NCI-H82 treated with DMSO at 0.1 percent for 48 hours (cell line): Measurements from ENCODE around the gene FCGR1A.
"Not testable (repeated sequence)": the region's sequence is repeated elsewhere in the genome, so short reads cannot be mapped to it uniquely, and the experiment has no call there.

Source experiments
- DNase-seq: peaks from one replicate; lab custom pipeline; 2025; ENCODE audit not compliant: unreplicated experiment; lab: John Stamatoyannopoulos, UW

Gene FCGR1A

DNA sequence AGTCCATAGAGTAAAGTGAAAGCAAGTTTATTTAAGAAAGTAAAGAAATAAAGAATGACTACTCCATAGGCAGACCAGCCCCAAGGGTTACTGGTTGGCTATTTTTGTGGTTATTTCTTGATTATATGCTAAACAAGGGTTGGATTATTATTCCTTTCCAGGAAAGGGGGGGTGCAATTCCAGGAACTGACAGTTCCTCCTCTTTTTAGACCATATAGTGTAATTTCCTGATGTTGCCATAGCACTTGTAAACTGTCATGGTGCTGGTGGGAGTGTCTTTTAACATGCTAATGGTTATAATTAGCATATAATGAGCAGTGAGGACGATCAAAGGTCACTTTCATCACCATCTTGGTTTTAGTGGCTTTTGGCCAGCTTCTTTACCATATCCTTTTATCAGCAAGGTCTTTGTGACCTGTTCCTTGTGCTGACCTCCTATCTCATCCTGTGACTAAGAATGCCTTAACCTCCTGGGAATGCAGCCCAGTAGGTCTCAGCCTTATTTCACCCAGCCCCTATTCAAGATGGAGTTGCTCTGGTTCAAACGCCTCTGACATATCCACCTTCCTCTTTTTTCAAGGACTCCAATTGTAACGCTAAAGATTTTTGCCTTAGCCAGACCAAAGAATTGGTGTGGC is 6.9 kb upstream of the FCGR1A start:
- DNase-seq = not testable (repeated sequence)

DNA sequence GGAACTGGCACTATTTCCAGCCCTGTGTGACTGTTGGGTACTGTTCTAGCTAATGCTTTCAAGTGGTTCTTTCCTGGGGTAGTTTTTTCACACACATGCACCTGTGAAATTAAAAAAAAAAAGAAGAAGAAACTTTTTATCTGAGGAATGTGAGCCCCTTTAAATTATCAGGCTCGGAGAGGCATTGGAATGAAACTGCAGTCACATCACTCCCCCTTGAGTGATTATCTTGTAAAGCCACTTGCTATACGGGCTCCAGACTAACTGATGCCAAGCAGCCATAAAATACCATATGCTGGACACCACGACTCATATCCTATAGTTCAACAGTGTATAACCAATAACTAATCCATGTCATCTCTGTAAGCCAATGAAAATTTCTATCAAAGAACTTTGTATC is 5.4 kb upstream of the FCGR1A start:
- DNase-seq = not testable (repeated sequence)

DNA sequence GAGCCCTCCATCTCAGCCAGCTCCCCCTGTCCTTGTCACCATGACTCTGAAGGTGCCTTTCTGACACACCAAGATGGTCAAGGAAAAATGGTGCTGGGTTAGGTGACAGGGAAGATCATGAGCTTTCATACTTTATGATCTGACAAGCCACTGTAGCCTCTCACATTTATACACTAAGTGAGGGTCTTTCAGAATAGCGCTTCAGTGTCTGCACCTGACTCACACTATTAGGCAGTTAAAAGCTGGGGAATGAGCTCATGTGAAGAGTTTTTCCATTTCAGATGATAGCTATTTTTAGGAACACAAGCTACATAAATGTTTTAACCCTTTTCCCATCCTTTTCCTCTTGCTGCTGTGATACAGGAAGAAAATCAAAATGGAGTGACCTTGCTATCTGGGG is 4.2 kb upstream of the FCGR1A start:
- not testable (repeated sequence) for DNase-seq

DNA sequence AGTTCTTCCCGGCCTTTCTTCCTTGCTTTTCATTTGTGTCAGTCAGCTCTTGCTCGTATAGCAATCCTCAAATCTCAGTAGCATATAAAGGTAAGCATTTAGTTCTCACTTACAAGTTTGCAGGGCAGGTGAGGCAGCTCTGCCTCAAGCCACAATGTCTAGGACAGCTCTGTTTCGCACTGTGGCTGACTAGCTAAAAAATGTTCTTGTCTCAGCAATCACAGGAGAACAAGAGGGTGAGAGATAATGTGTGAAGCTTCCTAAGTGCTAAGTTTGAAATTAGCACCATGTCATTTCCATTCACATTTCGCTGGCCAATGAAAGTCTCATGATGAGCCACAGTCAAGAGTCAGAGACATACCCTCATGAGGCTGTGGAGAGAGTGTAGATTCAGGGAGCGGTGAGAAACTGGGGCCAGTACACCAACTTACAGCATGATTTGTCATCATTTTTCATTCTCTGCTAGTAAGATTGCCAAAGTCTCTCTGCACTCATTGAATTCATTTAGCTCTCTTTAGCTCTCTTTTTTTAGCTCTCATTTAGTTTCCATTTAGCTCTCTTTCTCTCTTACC is 995 bp upstream of the FCGR1A start:
- not testable (repeated sequence) for DNase-seq

DNA sequence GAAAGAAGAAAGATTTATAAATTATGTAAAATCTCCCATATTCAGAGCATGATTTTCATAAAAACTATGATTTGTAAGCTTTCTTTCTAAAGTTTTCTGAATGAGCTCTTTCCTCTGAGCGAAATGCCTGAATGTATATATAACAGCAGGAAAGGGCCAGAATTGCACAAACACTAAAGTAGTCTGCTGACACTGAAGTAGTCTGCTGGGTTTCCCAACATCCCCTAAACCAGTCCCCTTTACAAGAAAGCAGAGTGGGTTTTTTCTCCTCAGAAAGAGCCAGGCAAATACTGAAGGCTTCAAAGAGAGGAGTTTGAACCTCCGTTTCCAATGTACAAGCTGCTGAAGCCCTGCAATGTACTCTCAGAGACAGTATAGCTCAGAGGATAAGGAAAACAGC is 795 bp downstream of the FCGR1A start:
- DNase-seq = not testable (repeated sequence)

DNA sequence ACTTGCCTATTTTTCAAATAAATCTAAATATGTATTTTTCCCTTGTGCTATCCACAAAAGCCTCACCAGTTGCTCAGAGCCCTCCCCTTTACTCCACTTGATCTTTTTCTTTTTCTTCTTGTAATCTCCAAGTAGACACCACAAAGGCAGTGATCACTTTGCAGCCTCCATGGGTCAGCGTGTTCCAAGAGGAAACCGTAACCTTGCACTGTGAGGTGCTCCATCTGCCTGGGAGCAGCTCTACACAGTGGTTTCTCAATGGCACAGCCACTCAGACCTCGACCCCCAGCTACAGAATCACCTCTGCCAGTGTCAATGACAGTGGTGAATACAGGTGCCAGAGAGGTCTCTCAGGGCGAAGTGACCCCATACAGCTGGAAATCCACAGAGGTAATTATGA is 1.4 kb downstream of the FCGR1A start:
- not testable (repeated sequence) for DNase-seq

DNA sequence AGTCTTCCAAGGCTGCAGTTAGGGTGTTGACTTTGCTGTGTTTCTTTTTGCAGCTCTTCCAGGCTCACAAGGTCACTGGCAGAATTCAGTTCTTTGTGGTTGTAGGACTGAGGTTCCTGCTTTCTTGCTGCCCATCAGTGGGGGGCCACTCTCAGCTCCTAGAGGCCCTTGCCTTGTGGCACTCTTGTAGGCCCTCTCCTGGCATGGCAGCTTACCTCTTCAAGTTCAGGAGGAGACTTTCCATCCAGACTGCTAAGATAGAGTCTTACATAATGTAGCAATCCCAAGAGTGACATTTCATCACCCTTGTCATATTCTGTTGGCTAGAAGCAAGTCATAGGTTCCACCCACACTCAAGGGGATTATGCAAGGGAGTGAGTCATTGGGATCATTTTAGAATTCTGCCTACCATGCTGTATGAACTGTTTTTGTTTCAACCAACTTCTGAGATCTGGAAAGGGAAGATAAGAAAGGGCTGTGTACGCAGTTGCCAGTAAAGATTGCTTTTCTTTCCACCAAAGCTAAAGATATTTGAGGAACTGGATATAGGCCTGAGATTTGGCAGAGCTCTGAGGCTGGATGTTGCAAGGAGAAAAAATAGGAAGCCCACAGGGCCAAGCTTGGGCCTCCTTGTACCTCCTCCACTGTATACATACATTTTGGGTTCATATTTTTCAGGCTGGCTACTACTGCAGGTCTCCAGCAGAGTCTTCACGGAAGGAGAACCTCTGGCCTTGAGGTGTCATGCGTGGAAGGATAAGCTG is 5.4 kb downstream of the FCGR1A start:
- not testable (repeated sequence) for DNase-seq

DNA sequence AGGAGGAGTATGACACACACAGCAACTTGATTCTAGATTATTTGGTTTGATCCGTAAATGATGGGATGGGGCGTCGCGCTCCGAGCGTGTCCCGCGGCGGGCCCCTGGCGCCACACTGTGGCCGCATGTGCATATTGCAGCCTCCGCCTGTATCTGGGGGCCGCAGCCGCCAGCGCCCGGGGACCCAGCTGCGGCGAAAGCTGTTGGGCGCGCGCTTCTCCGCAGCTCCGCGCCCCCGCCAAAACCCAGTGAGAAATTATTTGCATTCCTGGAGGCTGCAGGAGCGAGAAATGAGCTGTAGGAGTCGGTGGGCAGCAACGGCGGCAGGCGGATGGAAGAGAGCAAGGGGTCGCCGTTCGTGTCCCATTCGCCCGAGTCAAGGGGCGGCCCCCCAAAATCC is 10.0 kb downstream of the FCGR1A start:
- DNase-seq = not testable (repeated sequence)

DNA sequence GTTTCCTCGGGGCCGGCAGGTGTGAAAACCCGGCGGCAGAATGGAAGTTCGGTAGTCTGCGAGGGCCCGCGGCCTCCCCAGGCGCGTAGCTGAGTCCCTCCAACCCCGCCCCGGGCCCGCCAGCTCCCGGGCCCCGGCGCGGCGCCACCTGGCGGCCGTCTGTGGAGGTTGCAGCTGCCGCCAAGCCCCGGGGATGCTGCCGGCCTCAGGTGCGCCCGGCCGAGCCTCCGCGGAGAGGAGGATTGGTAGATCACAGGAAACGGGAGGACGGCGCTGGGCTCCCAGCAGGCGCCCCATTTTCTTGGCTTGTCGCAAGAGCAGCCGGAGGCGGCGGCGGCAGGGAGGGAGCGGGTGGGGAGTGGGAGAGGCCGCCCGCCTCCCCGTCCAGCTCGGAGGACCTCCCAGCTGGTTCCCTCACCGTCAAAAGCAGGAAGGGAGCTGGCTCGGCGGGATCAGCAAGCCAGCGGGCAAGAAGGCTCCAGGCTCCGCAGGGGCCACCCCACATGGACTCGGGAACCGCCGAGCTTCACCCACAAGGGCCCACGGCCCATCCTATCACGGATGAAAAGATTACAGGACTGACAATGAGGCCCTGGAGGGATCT is 10.5 kb downstream of the FCGR1A start:
- not testable (repeated sequence) for DNase-seq

DNA sequence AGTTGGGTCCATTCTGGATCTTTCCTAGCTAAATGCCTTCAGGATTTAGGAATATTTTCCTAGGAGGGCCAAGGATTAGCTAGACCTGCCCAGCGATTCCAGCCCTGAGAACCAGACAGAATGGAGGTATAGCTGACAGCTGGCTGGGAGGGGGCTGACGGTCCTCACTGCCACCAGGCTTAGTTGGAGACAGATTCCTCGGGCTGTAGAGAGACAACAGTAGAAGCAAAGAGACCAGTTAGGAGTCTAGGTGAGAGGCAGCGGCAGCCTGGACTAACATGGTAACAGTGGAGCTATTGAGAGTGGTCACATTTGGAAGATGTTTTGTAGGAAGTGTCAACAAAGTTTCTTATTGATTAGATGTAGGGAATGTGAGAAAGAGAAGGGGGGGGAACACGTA is 11.4 kb downstream of the FCGR1A start:
- DNase-seq = not testable (repeated sequence)

DNA sequence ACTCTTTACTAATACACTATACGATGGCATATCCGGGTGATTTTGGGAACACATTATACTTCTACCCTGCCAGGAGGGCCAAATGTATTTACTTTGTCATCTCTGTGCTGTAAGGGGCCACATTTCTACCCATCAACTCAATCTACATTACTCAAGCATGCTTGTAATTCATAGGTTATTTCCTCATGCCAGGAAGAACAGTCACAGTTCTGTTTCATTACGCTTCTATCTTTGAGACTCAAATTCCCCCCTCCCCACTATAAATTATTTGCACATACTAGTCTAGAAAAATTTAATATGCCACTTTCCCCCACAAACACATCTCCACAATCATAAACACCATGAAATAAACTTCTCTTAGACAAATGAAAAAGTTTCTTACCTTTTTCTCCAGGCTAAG is 19.1 kb downstream of the FCGR1A start:
- DNase-seq = not testable (repeated sequence)

DNA sequence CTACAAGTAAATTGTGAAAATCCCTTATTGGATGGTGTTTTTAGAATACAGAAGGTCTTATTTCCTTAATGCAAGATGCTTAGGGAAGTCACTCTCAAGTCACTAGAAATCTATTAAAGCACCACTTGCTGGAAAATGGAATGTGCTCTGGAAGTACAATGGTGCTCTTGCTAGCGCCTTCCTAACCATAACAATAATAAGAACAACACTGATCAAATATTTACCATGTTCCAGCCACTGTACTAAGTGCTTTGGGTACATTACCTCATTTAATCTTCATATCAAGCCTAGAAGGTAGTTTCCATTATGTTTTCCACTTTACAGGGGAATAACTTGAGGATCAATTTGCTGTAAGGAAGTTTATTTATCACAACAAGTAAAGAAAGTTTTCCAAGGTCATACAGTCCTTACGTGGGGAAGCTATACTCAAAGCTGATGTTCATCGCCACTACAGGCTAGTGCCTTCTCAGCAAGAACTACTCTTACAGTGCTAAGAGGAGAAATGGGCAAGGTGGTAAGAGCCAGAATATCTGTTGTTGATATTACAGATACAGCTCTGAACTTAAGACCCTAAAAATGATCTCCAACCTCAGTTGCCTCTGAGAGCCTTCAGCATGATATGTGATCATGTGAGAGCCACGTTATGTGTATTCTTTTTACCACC is 22.1 kb downstream of the FCGR1A start:
- DNase-seq = not testable (repeated sequence)

DNA sequence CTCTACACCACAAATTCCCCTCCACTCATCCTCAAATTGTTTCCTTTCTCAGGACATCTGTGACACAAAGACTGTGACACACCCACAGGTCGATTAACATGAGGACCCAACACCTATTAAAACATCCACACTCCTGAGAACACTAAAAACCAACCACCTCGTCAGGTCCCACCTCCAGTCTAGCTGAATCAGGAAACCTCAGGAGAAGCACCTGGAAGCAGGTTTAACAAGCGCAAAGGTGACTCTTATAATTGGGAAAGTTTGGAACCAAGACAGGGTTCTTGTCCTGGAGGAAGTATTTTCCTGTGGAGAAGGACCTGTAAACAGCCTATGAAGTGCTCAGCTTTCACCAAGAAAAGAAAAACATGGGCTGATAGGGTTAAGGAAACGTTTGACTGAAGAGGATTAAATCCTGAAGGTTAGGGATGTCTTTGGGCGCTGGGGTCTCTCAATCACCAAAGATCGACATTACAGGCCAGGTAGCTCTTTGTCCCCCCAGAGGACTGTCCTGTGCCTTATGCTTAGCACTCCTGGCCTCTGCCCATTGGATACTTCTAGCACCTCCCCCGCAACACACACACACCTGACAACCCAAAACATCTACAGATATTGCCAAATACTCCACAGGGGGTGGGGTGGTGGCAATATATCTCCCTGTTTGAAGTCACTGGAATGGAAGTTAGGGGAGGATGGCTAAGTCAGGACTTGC is 28.4 kb downstream of the FCGR1A start:
- DNase-seq = not testable (repeated sequence)

DNA sequence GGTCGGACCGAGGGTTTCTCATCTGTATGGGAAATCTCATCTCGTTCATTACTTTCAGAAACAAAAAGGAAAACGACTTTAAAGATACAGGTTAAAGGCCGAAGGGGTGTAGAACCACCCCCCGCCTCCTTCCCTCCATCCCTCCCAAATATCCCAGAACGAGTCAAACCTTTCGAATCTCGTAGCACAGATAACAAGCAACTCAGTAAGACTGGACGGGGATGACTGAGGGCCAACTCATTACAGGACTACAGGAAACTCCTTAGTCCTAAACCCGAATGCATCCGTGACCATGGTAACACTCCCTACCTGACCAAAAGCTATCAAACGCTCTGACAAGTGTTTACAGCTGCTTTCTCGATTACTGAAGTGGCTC is 29.0 kb downstream of the FCGR1A start:
- peak; percentile 34 for DNase-seq

DNA sequence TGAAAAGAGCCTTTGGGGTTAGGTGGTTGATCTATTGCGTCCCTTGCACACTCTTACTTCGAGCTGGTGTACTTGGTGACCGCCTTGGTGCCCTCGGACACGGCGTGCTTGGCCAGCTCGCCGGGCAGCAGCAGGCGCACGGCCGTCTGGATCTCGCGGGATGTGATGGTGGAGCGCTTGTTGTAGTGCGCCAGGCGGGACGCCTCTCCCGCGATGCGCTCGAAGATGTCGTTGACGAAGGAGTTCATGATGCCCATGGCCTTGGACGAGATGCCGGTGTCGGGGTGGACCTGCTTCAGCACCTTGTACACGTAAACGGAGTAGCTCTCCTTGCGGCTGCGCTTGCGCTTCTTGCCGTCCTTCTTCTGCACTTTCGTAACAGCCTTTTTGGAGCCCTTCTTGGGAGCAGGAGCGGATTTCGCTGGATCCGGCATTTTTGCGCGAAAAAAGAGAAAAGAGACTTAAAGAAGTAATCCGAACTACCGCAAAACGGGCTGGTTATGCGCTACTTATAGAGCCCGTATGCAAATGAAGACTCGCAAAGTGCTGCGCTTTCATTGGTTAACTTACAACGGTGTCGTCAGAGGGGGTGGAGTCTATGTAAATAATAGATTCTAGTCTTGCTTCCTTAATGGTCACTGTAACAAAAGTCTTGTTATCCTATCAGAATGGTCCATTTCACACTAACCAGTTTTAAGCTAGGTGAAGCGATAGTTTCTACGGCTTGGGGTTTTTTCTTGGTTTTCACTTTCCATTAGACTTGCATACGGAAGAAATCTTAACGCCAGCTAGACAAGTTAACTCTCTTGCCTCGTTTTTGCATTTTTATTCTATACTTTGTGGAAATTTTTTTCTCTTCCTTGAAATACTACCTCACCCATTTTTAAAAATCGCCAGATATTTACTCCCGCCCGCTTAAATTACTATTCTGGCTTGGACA is 29.7 kb downstream of the FCGR1A start:
- peak; percentile 97 for DNase-seq

DNA sequence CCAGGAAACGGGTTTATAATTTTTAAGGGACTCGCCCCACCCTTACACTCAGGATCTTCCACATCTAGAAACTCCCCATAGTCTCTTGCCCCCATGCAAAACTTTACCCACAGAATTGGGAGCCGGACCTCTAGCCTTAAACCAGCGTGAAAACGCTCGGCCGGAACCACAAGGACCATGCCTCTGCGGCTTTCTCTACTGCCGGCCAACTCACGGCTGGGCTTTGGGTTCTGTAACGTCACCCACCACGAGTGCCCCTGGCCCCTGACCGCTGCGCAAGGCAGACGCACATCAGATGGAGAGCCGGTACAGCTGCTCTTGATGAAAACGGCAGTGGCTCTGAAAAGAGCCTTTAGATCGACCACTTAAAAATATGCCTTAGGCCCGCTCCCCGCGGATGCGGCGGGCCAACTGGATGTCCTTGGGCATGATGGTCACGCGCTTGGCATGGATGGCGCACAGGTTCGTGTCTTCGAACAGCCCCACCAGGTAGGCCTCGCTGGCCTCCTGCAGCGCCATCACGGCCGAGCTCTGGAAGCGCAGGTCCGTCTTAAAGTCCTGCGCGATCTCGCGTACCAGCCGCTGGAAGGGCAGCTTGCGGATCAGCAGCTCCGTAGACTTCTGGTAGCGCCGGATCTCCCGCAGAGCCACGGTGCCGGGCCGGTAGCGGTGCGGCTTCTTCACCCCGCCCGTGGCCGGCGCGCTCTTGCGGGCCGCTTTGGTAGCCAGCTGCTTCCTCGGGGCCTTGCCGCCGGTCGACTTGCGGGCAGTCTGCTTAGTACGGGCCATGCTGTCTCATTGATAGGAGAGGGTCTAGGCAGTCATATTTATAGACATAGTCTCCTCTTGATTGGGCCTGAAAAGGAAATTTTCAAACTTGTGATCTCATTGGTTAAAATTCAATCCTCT is 30.7 kb downstream of the FCGR1A start:
- peak; percentile 87 for DNase-seq

DNA sequence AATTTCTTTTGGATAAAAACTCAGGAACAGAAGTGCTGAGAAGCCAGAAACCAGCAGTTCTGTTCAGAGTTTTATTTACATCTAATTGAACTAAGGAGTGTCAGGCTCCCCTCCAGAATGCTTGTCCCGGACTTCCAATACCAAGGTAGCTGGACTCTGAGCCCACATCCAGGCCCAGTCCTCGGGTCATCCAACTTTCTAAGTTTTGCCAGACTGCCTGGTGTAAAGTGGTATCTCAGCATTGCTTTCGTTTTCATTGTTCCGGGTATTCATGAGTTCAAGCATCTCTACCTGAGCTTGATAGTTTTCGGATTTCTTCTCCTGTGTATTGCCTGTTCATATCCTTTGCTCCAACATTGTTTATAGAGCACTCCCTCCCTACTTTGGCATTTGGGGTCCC is 37.9 kb downstream of the FCGR1A start:
- not testable (repeated sequence) for DNase-seq

DNA sequence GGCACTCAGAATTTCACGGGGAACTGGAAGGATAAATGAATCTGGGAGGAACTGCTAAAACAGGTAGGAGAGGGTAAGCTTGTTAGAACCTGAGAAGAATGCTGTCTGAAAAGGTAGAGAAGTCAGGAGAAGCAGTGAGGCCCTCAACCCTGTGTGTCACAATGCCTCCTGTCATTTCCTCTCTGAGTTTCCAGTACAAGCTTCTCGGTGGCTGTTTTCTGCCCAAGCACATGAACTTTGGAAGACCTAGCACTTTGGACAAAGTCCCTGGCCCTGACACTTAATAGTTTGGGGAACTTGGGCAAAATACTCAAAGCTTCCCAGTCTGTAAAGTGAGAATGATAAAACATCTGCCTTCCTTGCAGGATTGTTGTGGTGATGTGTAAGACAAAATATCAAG is 44.1 kb downstream of the FCGR1A start:
- DNase-seq = not testable (repeated sequence)
